IPS-20b (cell line): ENCODE measurements around the gene ELN.
"Not testable (repeated sequence)": the region's sequence is repeated elsewhere in the genome, so short reads cannot be mapped to it uniquely, and the experiment has no call there.

Source experiments
- H3K27ac ChIP-seq: one replicate; pipeline ENCODE4 v1.5.1; 2013; ENCODE audit warnings: low read length
- H3K27me3 ChIP-seq: 2 replicates; pipeline ENCODE4 v1.6.1; 2013; ENCODE audit warnings: mild to moderate bottlenecking, low read length, inconsistent platforms; ENCODE audit not compliant: insufficient read depth
- H3K36me3 ChIP-seq: 2 replicates; pipeline ENCODE4 v1.6.1; 2013; ENCODE audit warnings: low read depth, mild to moderate bottlenecking, inconsistent platforms, low read length, moderate library complexity; ENCODE audit not compliant: insufficient read depth
- H3K4me1 ChIP-seq: 2 replicates; pipeline ENCODE4 v1.6.1; 2013; ENCODE audit warnings: mild to moderate bottlenecking, control low read depth, inconsistent platforms, low read length, moderate library complexity; ENCODE audit not compliant: insufficient read depth
- H3K4me3 ChIP-seq: 2 replicates; pipeline ENCODE4 v1.5.1; 2013; ENCODE audit warnings: mild to moderate bottlenecking, low read length, inconsistent platforms
- H3K9ac ChIP-seq: 2 replicates; pipeline ENCODE4 v1.6.1; 2013; ENCODE audit warnings: low read depth, mild to moderate bottlenecking, inconsistent platforms, low read length, moderate library complexity
- H3K9me3 ChIP-seq: 2 replicates; pipeline ENCODE4 v1.6.1; 2013; ENCODE audit warnings: mild to moderate bottlenecking, low read depth, low read length, inconsistent platforms; ENCODE audit not compliant: insufficient read depth

ELN gene

GRCh38 chr7:74003621-74004020, 24.4 kb upstream of the ELN start:
- no peaks in the 10 kb centered on the region for H3K36me3 ChIP-seq
- H3K4me1 ChIP-seq, result no peaks in the 10 kb centered on the region
- no peaks in the 10 kb centered on the region; the same call in 1 of the 2 replicates for H3K27me3 ChIP-seq
- no peak overlapping the region for H3K9ac ChIP-seq
- H3K4me3 ChIP-seq, result no peak overlapping the region
- no peaks in the 10 kb centered on the region for H3K9me3 ChIP-seq
- H3K27ac ChIP-seq, result no peak overlapping the region

- no peak overlapping the region for H3K9ac ChIP-seq
- no peaks in the 10 kb centered on the region for H3K9me3 ChIP-seq
- no peaks in the 10 kb centered on the region; the same call in 1 of the 2 replicates for H3K27me3 ChIP-seq
- H3K4me1 ChIP-seq, result no peaks in the 10 kb centered on the region
- H3K27ac ChIP-seq, result no peak overlapping the region
- no peak overlapping the region for H3K4me3 ChIP-seq
- H3K36me3 ChIP-seq, result no peaks in the 10 kb centered on the region
These were observed 21.9 kb upstream of the ELN start for GRCh38 chr7:74006032-74006431.

GRCh38 chr7:74006451-74007241, 21.3 kb upstream of the ELN start:
- Histone ChIP-seq H3K27me3 (no peaks in the 10 kb centered on the region; the same call in 1 of the 2 replicates), H3K9ac (no peak overlapping the region), H3K36me3 (no peaks in the 10 kb centered on the region), H3K9me3 (no peaks in the 10 kb centered on the region), H3K4me3 (no peak overlapping the region), H3K4me1 (no peaks in the 10 kb centered on the region), H3K27ac (no peak overlapping the region)

GRCh38 chr7:74007242-74007567, 20.8 kb upstream of the ELN start:
- Histone ChIP-seq H3K27ac (no peak overlapping the region), H3K9ac (no peak overlapping the region), H3K4me1 (no peaks in the 10 kb centered on the region), H3K27me3 (no peaks in the 10 kb centered on the region; the same call in 1 of the 2 replicates), H3K4me3 (no peak overlapping the region), H3K36me3 (no peaks in the 10 kb centered on the region), H3K9me3 (no peaks in the 10 kb centered on the region)

GRCh38 chr7:74008687-74009086, 19.3 kb upstream of the ELN start:
- Histone ChIP-seq H3K9ac (no peak overlapping the region), H3K36me3 (no peaks in the 10 kb centered on the region), H3K4me1 (no peaks in the 10 kb centered on the region), H3K27ac (no peak overlapping the region), H3K27me3 (no peaks in the 10 kb centered on the region; the same call in 1 of the 2 replicates), H3K4me3 (no peak overlapping the region), H3K9me3 (no peaks in the 10 kb centered on the region)

GRCh38 chr7:74009719-74010118, 18.3 kb upstream of the ELN start:
- Histone ChIP-seq H3K9ac (no peak overlapping the region), H3K4me3 (no peak overlapping the region), H3K4me1 (no peaks in the 10 kb centered on the region), H3K27ac (no peak overlapping the region), H3K27me3 (no peaks in the 10 kb centered on the region; the same call in 1 of the 2 replicates), H3K36me3 (no peaks in the 10 kb centered on the region), H3K9me3 (no peaks in the 10 kb centered on the region)

GRCh38 chr7:74010407-74010806, 17.6 kb upstream of the ELN start:
- Histone ChIP-seq H3K27ac (no peak overlapping the region), H3K27me3 (no peaks in the 10 kb centered on the region; the same call in 1 of the 2 replicates), H3K9ac (no peak overlapping the region), H3K9me3 (no peaks in the 10 kb centered on the region), H3K4me3 (no peak overlapping the region), H3K4me1 (no peaks in the 10 kb centered on the region), H3K36me3 (no peaks in the 10 kb centered on the region)

GRCh38 chr7:74011421-74011820, 16.6 kb upstream of the ELN start:
- H3K27ac ChIP-seq, H3K9me3 ChIP-seq, H3K36me3 ChIP-seq, H3K27me3 ChIP-seq, H3K9ac ChIP-seq, H3K4me1 ChIP-seq, H3K4me3 ChIP-seq: not testable (repeated sequence)

- H3K4me3 ChIP-seq, result no peak overlapping the region
- no peaks in the 10 kb centered on the region for H3K36me3 ChIP-seq
- no peak overlapping the region for H3K9ac ChIP-seq
- H3K27ac ChIP-seq, result no peak overlapping the region
- H3K4me1 ChIP-seq, result no peaks in the 10 kb centered on the region
- H3K27me3 ChIP-seq, result no peaks in the 10 kb centered on the region
- H3K9me3 ChIP-seq, result no peaks in the 10 kb centered on the region
These were observed 15.1 kb upstream of the ELN start for GRCh38 chr7:74012842-74013249.

GRCh38 chr7:74013539-74014272, 14.3 kb upstream of the ELN start:
- H3K27me3 ChIP-seq, result no peaks in the 10 kb centered on the region
- H3K27ac ChIP-seq, result no peak overlapping the region
- no peaks in the 10 kb centered on the region for H3K9me3 ChIP-seq
- H3K4me1 ChIP-seq, result no peaks in the 10 kb centered on the region
- H3K4me3 ChIP-seq, result no peak overlapping the region
- no peaks in the 10 kb centered on the region for H3K36me3 ChIP-seq
- H3K9ac ChIP-seq, result no peak overlapping the region

GRCh38 chr7:74014931-74015330, 13.0 kb upstream of the ELN start:
- Histone ChIP-seq H3K36me3 (no peaks in the 10 kb centered on the region), H3K27me3 (no peaks in the 10 kb centered on the region), H3K4me1 (no peaks in the 10 kb centered on the region), H3K9me3 (no peaks in the 10 kb centered on the region), H3K4me3 (no peak overlapping the region), H3K27ac (no peak overlapping the region), H3K9ac (no peak overlapping the region)

GRCh38 chr7:74015670-74016069, 12.3 kb upstream of the ELN start:
- H3K4me1 ChIP-seq, result no peaks in the 10 kb centered on the region

More at GRCh38 chr7:74015670-74016069, 12.3 kb upstream of the ELN start:
- H3K4me3 ChIP-seq, result no peak overlapping the region
- H3K27me3 ChIP-seq, result no peaks in the 10 kb centered on the region
- no peaks in the 10 kb centered on the region for H3K9me3 ChIP-seq
- no peak overlapping the region for H3K27ac ChIP-seq
- no peaks in the 10 kb centered on the region for H3K36me3 ChIP-seq
- H3K9ac ChIP-seq, result no peak overlapping the region
